IMR-90 (cell line): ENCODE measurements around the gene ASAP2. TPM values are rescaled to one million over a fixed set of nuclear protein-coding genes. Genes with fewer than 3 reads are reported as not detected.

ENCODE experiments used
- ATAC-seq: fragments of 200-7000 bp; cut with Tn5 transposase; 2 replicates; pipeline ENCODE4 v1.9.1; 2020; ENCODE audit warnings: low read depth, mild to moderate bottlenecking, moderate library complexity
- BruUV-seq: library from RNA; stranded (reverse); fragments of 400-500 nt; replicated peaks from 2 replicates; lab custom pipeline; 2021; lab: Mats Ljungman, UMichigan
- CTCF ChIA-PET: fragments of 300-600 bp; formaldehyde crosslinking; extraction: SDS; loops from one replicate; lab custom pipeline; 2021; ENCODE audit warnings: antibody characterized with exemption; lab: Yijun Ruan, JAX
- POLR2A ChIA-PET: fragments of 300-600 bp; sonication (Branson Sonifier 250); formaldehyde crosslinking; loops from one replicate; lab custom pipeline; 2022; ENCODE audit warnings: antibody characterized with exemption; ENCODE audit not compliant: unreplicated experiment; lab: Charles Lee
- DNase-seq: peaks from one replicate; pipeline ENCODE4 v3.0.0; 2013
- H2AFZ ChIP-seq: replicated peaks from 2 replicates; pipeline ENCODE3; 2013; ENCODE audit warnings: low read length, mild to moderate bottlenecking; ENCODE audit not compliant: poor library complexity
- H2AK5ac ChIP-seq: 2 replicates; pipeline ENCODE4 v1.6.1; 2013; ENCODE audit warnings: low read depth, low read length, inconsistent platforms
- H2AK9ac ChIP-seq: replicated peaks from 2 replicates; pipeline ENCODE3; 2013; ENCODE audit warnings: mild to moderate bottlenecking, low read depth, low read length, moderate library complexity; ENCODE audit not compliant: poor library complexity
- H2BK120ac ChIP-seq: 2 replicates; pipeline ENCODE4 v1.6.1; 2013; ENCODE audit warnings: low read depth, low read length, inconsistent platforms
- H2BK15ac ChIP-seq: 3 replicates; pipeline ENCODE4 v1.6.1; 2013; ENCODE audit warnings: low read depth, low read length, inconsistent platforms
- H2BK20ac ChIP-seq: 2 replicates; pipeline ENCODE4 v1.6.1; 2013; ENCODE audit warnings: low read depth, mild to moderate bottlenecking, inconsistent platforms, low read length, moderate library complexity
- H2BK5ac ChIP-seq: 2 replicates; pipeline ENCODE4 v1.6.1; 2013; ENCODE audit warnings: mild to moderate bottlenecking, low read depth, low read length, inconsistent platforms; ENCODE audit not compliant: poor library complexity, severe bottlenecking
- H3K14ac ChIP-seq: replicated peaks from 2 replicates; pipeline ENCODE4 v1.6.1; 2013; ENCODE audit warnings: low read depth, low read length, inconsistent platforms
- H3K18ac ChIP-seq: 2 replicates; pipeline ENCODE4 v1.6.1; 2013; ENCODE audit warnings: low read depth, low read length, control low read depth
- H3K23ac ChIP-seq: 2 replicates; pipeline ENCODE4 v1.6.1; 2013; ENCODE audit warnings: low read depth, low read length, inconsistent platforms
- H3K27ac ChIP-seq: 2 replicates; pipeline ENCODE4 v1.5.1; 2013; ENCODE audit warnings: mild to moderate bottlenecking, control low read depth, low read length; ENCODE audit not compliant: insufficient read depth
- H3K27me3 ChIP-seq: 2 replicates; pipeline ENCODE4 v1.6.1; 2013; ENCODE audit warnings: low read length; ENCODE audit not compliant: control insufficient read depth, insufficient read depth
- H3K36me3 ChIP-seq: 2 replicates; pipeline ENCODE4 v1.6.1; 2013; ENCODE audit warnings: low read length, mixed read lengths; ENCODE audit not compliant: control insufficient read depth, insufficient read depth
- H3K4ac ChIP-seq: 2 replicates; pipeline ENCODE4 v1.6.1; 2013; ENCODE audit warnings: low read depth, low read length, inconsistent platforms
- H3K4me1 ChIP-seq: 2 replicates; pipeline ENCODE4 v1.6.1; 2013; ENCODE audit warnings: low read length, mixed read lengths; ENCODE audit not compliant: control insufficient read depth, insufficient read depth
- H3K4me2 ChIP-seq: 2 replicates; pipeline ENCODE4 v1.6.1; 2013; ENCODE audit warnings: low read depth, mild to moderate bottlenecking, control low read depth, low read length, moderate library complexity
- H3K4me3 ChIP-seq: 2 replicates; pipeline ENCODE4 v1.5.1; 2013; ENCODE audit warnings: low read depth, mild to moderate bottlenecking, control low read depth, low read length, moderate library complexity; ENCODE audit not compliant: insufficient read depth
- H3K56ac ChIP-seq: 2 replicates; pipeline ENCODE4 v1.6.1; 2013; ENCODE audit warnings: low read length, inconsistent platforms; ENCODE audit not compliant: insufficient read depth; ENCODE audit errors: extremely low read depth
- H3K79me1 ChIP-seq, 2 experiments: 2 replicates each; pipeline ENCODE4 v1.6.1; 2013; ENCODE audit warnings: low read length in 2 of 2, inconsistent platforms in 1 of 2, low read depth in 1 of 2
- H3K9ac ChIP-seq: 2 replicates; pipeline ENCODE4 v1.6.1; 2013; ENCODE audit warnings: low read depth, low read length, control low read depth
- H3K9me1 ChIP-seq: 2 replicates; pipeline ENCODE4 v1.6.1; 2013; ENCODE audit warnings: low read length, inconsistent platforms; ENCODE audit not compliant: insufficient read depth
- H3K9me3 ChIP-seq: 2 replicates; pipeline ENCODE4 v1.6.1; 2013; ENCODE audit warnings: low read length; ENCODE audit not compliant: control insufficient read depth, insufficient read depth
- H4K20me1 ChIP-seq: 2 replicates; pipeline ENCODE4 v1.6.1; 2013; ENCODE audit warnings: low read length, inconsistent platforms; ENCODE audit not compliant: insufficient read depth
- H4K5ac ChIP-seq: 2 replicates; pipeline ENCODE4 v1.6.1; 2013; ENCODE audit warnings: mild to moderate bottlenecking, low read depth, low read length, control low read depth
- H4K8ac ChIP-seq, 2 experiments: 2 replicates each; pipeline ENCODE4 v1.6.1; 2013; ENCODE audit warnings: low read depth in 2 of 2, low read length in 2 of 2, control low read depth in 1 of 2, inconsistent platforms in 1 of 2
- H4K91ac ChIP-seq: 2 replicates; pipeline ENCODE4 v1.6.1; 2013; ENCODE audit warnings: low read depth, low read length, inconsistent platforms; ENCODE audit not compliant: insufficient read depth
- BHLHE40 ChIP-seq: fragments of 150-350 bp; IDR thresholded peaks from 2 replicates; pipeline ENCODE4 v1.6.1; 2016; ENCODE audit warnings: mild to moderate bottlenecking, low read depth, low read length
- CEBPB ChIP-seq: IDR thresholded peaks from 2 replicates; pipeline ENCODE4 v1.6.1; 2012; ENCODE audit warnings: low read depth, low read length, improper control_type of control experiment
- CHD1 ChIP-seq: IDR thresholded peaks from 2 replicates; pipeline ENCODE4 v1.6.1; 2012; ENCODE audit warnings: low read depth, low read length, improper control_type of control experiment
- FOS ChIP-seq: fragments of 150-350 bp; IDR thresholded peaks from 2 replicates; pipeline ENCODE4 v1.6.1; 2016; ENCODE audit warnings: low read depth, low read length
- MAFK ChIP-seq: IDR thresholded peaks from 2 replicates; pipeline ENCODE4 v1.6.1; 2012; ENCODE audit warnings: low read depth, low read length, improper control_type of control experiment
- MAZ ChIP-seq: IDR thresholded peaks from 2 replicates; pipeline ENCODE4 v1.6.1; 2012; ENCODE audit warnings: low read depth, mild to moderate bottlenecking, low read length, improper control_type of control experiment, moderate library complexity, borderline replicate concordance
- MXI1 ChIP-seq: IDR thresholded peaks from 2 replicates; pipeline ENCODE4 v1.6.1; 2012; ENCODE audit warnings: low read depth, mild to moderate bottlenecking, low read length, moderate library complexity, borderline replicate concordance
- NFE2L2 ChIP-seq: fragments of 150-350 bp; IDR thresholded peaks from 2 replicates; pipeline ENCODE4 v1.6.1; 2016; ENCODE audit warnings: low read depth, mild to moderate bottlenecking, low read length
- POLR2A ChIP-seq: IDR thresholded peaks from 2 replicates; pipeline ENCODE4 v1.6.1; 2012; ENCODE audit warnings: mild to moderate bottlenecking, low read depth, low read length
- RAD21 ChIP-seq: IDR thresholded peaks from 2 replicates; pipeline ENCODE4 v1.6.1; 2012; ENCODE audit warnings: low read length, improper control_type of control experiment
- RCOR1 ChIP-seq: IDR thresholded peaks from 2 replicates; pipeline ENCODE4 v1.6.1; 2012; ENCODE audit warnings: mild to moderate bottlenecking, low read length, improper control_type of control experiment; ENCODE audit not compliant: insufficient replicate concordance
- RFX5 ChIP-seq: IDR thresholded peaks from 2 replicates; pipeline ENCODE4 v1.8.0; 2012; ENCODE audit warnings: low read depth, mild to moderate bottlenecking, low read length, moderate library complexity
- SMC3 ChIP-seq: fragments of 150-350 bp; IDR thresholded peaks from 2 replicates; pipeline ENCODE4 v1.6.1; 2016; ENCODE audit warnings: low read depth, mild to moderate bottlenecking, antibody characterized with exemption, low read length, moderate library complexity
- WGBS, 2 experiments: methylation state at CpG; one replicate each; pipeline versions ENCODE4 v1.1.5 to v1.1.7; 2013; ENCODE audit warnings: missing lambda C conversion rate in 2 of 2; ENCODE audit not compliant: insufficient read length in 1 of 2; ENCODE audit errors: extremely low coverage in 2 of 2; 5-methylcytosine and 5-hydroxymethylcytosine counted together
- dilution Hi-C: fragments of 300-500 bp; cut with HindIII; formaldehyde crosslinking; loops from one replicate; pipeline ENCODE4 v1.14.3; 2018; ENCODE audit warnings: low sequenced_read_pairs; ENCODE audit not compliant: unreplicated experiment
- in situ Hi-C: fragments of 300-500 bp; cut with MboI; formaldehyde crosslinking; loops from 3 replicates; pipeline ENCODE4 v1.14.3; 2019; ENCODE audit warnings: low sequenced_read_pairs, inconsistent platforms, mixed read lengths
- intact Hi-C: fragments of 100-400 bp; cut with micrococcal nuclease; formaldehyde crosslinking; loops from 2 replicates; pipeline ENCODE4 v1.10.0; 2022
- polyA plus RNA-seq, 3 experiments: library from polyadenylated mRNA; depleted of rRNA; stranded (reverse); fragments of >200 nt; gene quantifications; 2 replicates each; pipeline ENCODE4 v1.2.3, GENCODE V29; 2012; ENCODE audit warnings: low replicate concordance in 1 of 3
- total RNA-seq: library from RNA; depleted of rRNA; stranded (reverse); fragments of >200 nt; gene quantifications from 2 replicates; pipeline ENCODE4 v1.2.3, GENCODE V29; 2012
- TF ChIP-seq, protein P1 (sequence below): fragments of 150-350 bp; IDR thresholded peaks from 2 replicates; pipeline ENCODE4 v1.6.1; 2017; ENCODE audit warnings: mild to moderate bottlenecking, antibody characterized with exemption, low read length, low read depth
- TF ChIP-seq, protein P2 (sequence below): fragments of 150-350 bp; IDR thresholded peaks from 2 replicates; pipeline ENCODE4 v1.6.1; 2016; ENCODE audit warnings: low read depth, mild to moderate bottlenecking, low read length, moderate library complexity, borderline replicate concordance

ASAP2 gene
- total and polyA plus RNA-seq, 2 of the 4 experiments (the other 2 are of a cell fraction), result 19.7 to 28.1 TPM

GRCh38 chr2:9364791-9365497 is 158.3 kb downstream of the ASAP2 start:
- Histone ChIP-seq H2BK5ac (no peak overlapping the region), H2BK120ac (no peak overlapping the region), H3K14ac (0 out of 2 replicates have a peak overlapping the region, but pooled peaks have one; percentile 21), H4K20me1 (no peaks in the 10 kb centered on the region), H3K27me3 (no peaks in the 10 kb centered on the region), H3K4me3 (no peak overlapping the region), H3K79me1 (peaks cover 11 to 42% of the 10 kb centered on the region in 2 experiments; a peak in 3 of 4 replicates), H2BK20ac (no peak overlapping the region), H3K4me1 (peaks cover 4% of the 10 kb centered on the region; the same call in 1 of the 2 replicates), H2BK15ac (no peak overlapping the region), H2AK5ac (peak overlapping the region; percentile 31; the same call in 1 of the 2 replicates), H4K91ac (peak overlapping the region; percentile 32; the same call in 1 of the 2 replicates), H3K23ac (no peak overlapping the region; the same call in 1 of the 2 replicates), H3K56ac (no peak overlapping the region), H2AFZ (no peak overlapping the region), H3K9ac (no peak overlapping the region), H3K4me2 (no peak overlapping the region), H4K8ac (no peak overlapping the region), H3K9me3 (no peaks in the 10 kb centered on the region), H3K27ac (no peak overlapping the region; the same call in 1 of the 2 replicates), H3K36me3 (peaks cover 40% of the 10 kb centered on the region), H4K5ac (no peak overlapping the region), H2AK9ac (peak overlapping the region; percentile 70), H3K9me1 (peaks cover 14% of the 10 kb centered on the region), H3K4ac (peak overlapping the region; percentile 7), H3K18ac (no peak overlapping the region)
- ATAC-seq, result peak; percentile 50
- dilution Hi-C loops, result no loop called here
- CTCF ChIA-PET, result interaction anchor here (0.7 kb wide), 1 partner anchor 116 kb away, joined by 3 read pairs; no protein-coding TSS in a partner anchor
- intact Hi-C loops, result no loop called here
- no peak for DNase-seq
- WGBS, 2 experiments, result 80% methylated on average over 1 of the region's 4 CpGs; no CpG with 5 or more reads in 1 of the 2 experiments
- POLR2A ChIA-PET, result no interaction called here
- in situ Hi-C loops, result no loop called here
- no TSS peak for BruUV-seq
- TF ChIP-seq NFE2L2 (no peak), SMC3 (no peak), MXI1 (no peak), RFX5 (no peak), BHLHE40 (no peak), FOS (no peak), RCOR1 (no peak), RAD21 (no peak), MAZ (no peak), CEBPB (no peak), MAFK (no peak), CHD1 (no peak), POLR2A (no peak)
- TF ChIP-seq, protein P1, sequence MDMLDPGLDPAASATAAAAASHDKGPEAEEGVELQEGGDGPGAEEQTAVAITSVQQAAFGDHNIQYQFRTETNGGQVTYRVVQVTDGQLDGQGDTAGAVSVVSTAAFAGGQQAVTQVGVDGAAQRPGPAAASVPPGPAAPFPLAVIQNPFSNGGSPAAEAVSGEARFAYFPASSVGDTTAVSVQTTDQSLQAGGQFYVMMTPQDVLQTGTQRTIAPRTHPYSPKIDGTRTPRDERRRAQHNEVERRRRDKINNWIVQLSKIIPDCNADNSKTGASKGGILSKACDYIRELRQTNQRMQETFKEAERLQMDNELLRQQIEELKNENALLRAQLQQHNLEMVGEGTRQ, result no peak
- TF ChIP-seq, protein P2, sequence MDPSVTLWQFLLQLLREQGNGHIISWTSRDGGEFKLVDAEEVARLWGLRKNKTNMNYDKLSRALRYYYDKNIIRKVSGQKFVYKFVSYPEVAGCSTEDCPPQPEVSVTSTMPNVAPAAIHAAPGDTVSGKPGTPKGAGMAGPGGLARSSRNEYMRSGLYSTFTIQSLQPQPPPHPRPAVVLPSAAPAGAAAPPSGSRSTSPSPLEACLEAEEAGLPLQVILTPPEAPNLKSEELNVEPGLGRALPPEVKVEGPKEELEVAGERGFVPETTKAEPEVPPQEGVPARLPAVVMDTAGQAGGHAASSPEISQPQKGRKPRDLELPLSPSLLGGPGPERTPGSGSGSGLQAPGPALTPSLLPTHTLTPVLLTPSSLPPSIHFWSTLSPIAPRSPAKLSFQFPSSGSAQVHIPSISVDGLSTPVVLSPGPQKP, result no peak
